Measurements from ENCODE around the gene RPUSD1. TPM values are rescaled to one million over a fixed set of nuclear protein-coding genes. Genes with fewer than 3 reads are reported as not detected.

The RPUSD1 gene
- total RNA-seq, 1 donor from 2014 or later = 31.0 TPM

- no peak for DNase-seq (ENCODE audit: low read depth)
- TF ChIP-seq CTCF (conservative IDR thresholded peaks at IDR 0.05; ENCODE audit: low read depth, low read length) = no peak
Observed at GRCh38 chr16:802914-803753, 15.0 kb upstream of the RPUSD1 start.

GRCh38 chr16:802461-802860 is 14.3 kb upstream of the RPUSD1 start:
- TF ChIP-seq CTCF (conservative IDR thresholded peaks at IDR 0.05; ENCODE audit: low read depth, low read length) = no peak
- no peak for DNase-seq (ENCODE audit: low read depth)
- H3K4me3 ChIP-seq (ENCODE audit: low read depth, low read length) = no peak overlapping the region

More at GRCh38 chr16:802914-803753, 15.0 kb upstream of the RPUSD1 start:
- H3K4me3 ChIP-seq (ENCODE audit: low read depth, low read length) = no peak overlapping the region

GRCh38 chr16:801584-802363 is 13.6 kb upstream of the RPUSD1 start:
- DNase-seq (ENCODE audit: low read depth) = no peak
- TF ChIP-seq CTCF (conservative IDR thresholded peaks at IDR 0.05; ENCODE audit: low read depth, low read length) = no peak
- no peak overlapping the region for H3K4me3 ChIP-seq (ENCODE audit: low read depth, low read length)

GRCh38 chr16:800834-801511 is 12.8 kb upstream of the RPUSD1 start:
- no peak overlapping the region for H3K4me3 ChIP-seq (ENCODE audit: low read depth, low read length)
- TF ChIP-seq CTCF (conservative IDR thresholded peaks at IDR 0.05; ENCODE audit: low read depth, low read length) = no peak
- no peak for DNase-seq (ENCODE audit: low read depth)

- no peak for DNase-seq (ENCODE audit: low read depth)
- H3K4me3 ChIP-seq (ENCODE audit: low read depth, low read length) = no peak within 1 kb of the TSS
- no peak for TF ChIP-seq CTCF (conservative IDR thresholded peaks at IDR 0.05; ENCODE audit: low read depth, low read length)
Observed at GRCh38 chr16:799948-800833, 12.0 kb upstream of the RPUSD1 start, which contains the start of gene GNG13. Gene GNG13 (minus strand): TSS chr16:800734. CDS start chr16:799077, 1,657 bp downstream.
